HL-60 (cell line): ENCODE data around the gene SPPL2C.

Source experiments
- DNase-seq, 2 experiments: peaks; one replicate each; pipeline ENCODE4 v3.0.0-alpha.2; 2010 to 2020; ENCODE audit warnings: low read depth in 1 of 2, low spot score in 1 of 2
- H3K27ac ChIP-seq: fragments of 250-450 bp; sonication (Bioruptor Pico); replicated peaks from 2 replicates; pipeline ENCODE4 v1.5.1; 2020; ENCODE audit warnings: mild to moderate bottlenecking, moderate library complexity
- H3K27me3 ChIP-seq: fragments of 250-450 bp; sonication (Bioruptor Pico); 2 replicates; pipeline ENCODE4 v1.5.1; 2021; ENCODE audit warnings: mild to moderate bottlenecking, moderate library complexity; ENCODE audit not compliant: insufficient read depth, poor library complexity, severe bottlenecking
- H3K4me3 ChIP-seq: replicated peaks from 2 replicates; pipeline ENCODE4 v1.5.1; 2011; ENCODE audit warnings: mild to moderate bottlenecking, control low read depth, low read length; ENCODE audit not compliant: insufficient read depth
- GABPA ChIP-seq: IDR thresholded peaks from 2 replicates; pipeline ENCODE4 v1.6.1; 2012; ENCODE audit warnings: low read depth
- POLR2AphosphoS5 ChIP-seq: IDR thresholded peaks from 2 replicates; pipeline ENCODE4 v1.6.1; 2012; ENCODE audit warnings: low read depth
- SPI1 ChIP-seq: IDR thresholded peaks from 2 replicates; pipeline ENCODE4 v1.6.1; 2012; ENCODE audit warnings: low read depth, mild to moderate bottlenecking, borderline replicate concordance
- TF ChIP-seq, protein P1 (sequence below): IDR thresholded peaks from 2 replicates; pipeline ENCODE4 v1.6.1; 2012; ENCODE audit warnings: low read depth; ENCODE audit not compliant: insufficient replicate concordance
- TF ChIP-seq, protein P2 (sequence below): IDR thresholded peaks from one replicate; pipeline ENCODE4 v1.5.1; 2011; ENCODE audit warnings: low read length, control low read depth, inconsistent platforms; ENCODE audit not compliant: insufficient read depth

SPPL2C gene

DNA sequence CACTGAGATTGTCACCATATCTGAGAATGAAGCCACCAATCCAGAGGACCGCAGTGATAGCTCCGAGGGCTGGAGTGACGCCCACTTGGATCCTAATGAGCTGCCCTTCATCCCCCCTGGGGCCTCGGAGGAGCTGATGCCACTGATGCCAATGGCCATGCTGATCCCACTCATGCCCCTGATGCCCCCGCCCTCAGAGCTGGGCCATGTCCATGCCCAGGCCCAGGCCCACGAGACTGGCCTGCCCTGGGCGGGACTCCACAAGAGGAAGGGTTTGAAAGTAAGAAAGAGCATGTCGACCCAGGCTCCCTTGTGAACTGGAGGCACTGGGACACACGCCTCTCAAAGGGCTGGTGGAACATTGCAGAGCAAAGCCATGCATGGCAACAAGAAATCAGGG, 2.0 kb downstream of the SPPL2C start:
- H3K27me3 ChIP-seq: no peaks in the 10 kb centered on the region
- H3K27ac ChIP-seq: no peak overlapping the region
- DNase-seq: no peak
- TF ChIP-seq, protein P1, sequence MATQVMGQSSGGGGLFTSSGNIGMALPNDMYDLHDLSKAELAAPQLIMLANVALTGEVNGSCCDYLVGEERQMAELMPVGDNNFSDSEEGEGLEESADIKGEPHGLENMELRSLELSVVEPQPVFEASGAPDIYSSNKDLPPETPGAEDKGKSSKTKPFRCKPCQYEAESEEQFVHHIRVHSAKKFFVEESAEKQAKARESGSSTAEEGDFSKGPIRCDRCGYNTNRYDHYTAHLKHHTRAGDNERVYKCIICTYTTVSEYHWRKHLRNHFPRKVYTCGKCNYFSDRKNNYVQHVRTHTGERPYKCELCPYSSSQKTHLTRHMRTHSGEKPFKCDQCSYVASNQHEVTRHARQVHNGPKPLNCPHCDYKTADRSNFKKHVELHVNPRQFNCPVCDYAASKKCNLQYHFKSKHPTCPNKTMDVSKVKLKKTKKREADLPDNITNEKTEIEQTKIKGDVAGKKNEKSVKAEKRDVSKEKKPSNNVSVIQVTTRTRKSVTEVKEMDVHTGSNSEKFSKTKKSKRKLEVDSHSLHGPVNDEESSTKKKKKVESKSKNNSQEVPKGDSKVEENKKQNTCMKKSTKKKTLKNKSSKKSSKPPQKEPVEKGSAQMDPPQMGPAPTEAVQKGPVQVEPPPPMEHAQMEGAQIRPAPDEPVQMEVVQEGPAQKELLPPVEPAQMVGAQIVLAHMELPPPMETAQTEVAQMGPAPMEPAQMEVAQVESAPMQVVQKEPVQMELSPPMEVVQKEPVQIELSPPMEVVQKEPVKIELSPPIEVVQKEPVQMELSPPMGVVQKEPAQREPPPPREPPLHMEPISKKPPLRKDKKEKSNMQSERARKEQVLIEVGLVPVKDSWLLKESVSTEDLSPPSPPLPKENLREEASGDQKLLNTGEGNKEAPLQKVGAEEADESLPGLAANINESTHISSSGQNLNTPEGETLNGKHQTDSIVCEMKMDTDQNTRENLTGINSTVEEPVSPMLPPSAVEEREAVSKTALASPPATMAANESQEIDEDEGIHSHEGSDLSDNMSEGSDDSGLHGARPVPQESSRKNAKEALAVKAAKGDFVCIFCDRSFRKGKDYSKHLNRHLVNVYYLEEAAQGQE: no peak
- no peak for TF ChIP-seq SPI1
- TF ChIP-seq POLR2AphosphoS5: no peak
- TF ChIP-seq GABPA: no peak
- TF ChIP-seq, protein P2, sequence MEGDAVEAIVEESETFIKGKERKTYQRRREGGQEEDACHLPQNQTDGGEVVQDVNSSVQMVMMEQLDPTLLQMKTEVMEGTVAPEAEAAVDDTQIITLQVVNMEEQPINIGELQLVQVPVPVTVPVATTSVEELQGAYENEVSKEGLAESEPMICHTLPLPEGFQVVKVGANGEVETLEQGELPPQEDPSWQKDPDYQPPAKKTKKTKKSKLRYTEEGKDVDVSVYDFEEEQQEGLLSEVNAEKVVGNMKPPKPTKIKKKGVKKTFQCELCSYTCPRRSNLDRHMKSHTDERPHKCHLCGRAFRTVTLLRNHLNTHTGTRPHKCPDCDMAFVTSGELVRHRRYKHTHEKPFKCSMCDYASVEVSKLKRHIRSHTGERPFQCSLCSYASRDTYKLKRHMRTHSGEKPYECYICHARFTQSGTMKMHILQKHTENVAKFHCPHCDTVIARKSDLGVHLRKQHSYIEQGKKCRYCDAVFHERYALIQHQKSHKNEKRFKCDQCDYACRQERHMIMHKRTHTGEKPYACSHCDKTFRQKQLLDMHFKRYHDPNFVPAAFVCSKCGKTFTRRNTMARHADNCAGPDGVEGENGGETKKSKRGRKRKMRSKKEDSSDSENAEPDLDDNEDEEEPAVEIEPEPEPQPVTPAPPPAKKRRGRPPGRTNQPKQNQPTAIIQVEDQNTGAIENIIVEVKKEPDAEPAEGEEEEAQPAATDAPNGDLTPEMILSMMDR: no peak
- no peak overlapping the region for H3K4me3 ChIP-seq

DNA sequence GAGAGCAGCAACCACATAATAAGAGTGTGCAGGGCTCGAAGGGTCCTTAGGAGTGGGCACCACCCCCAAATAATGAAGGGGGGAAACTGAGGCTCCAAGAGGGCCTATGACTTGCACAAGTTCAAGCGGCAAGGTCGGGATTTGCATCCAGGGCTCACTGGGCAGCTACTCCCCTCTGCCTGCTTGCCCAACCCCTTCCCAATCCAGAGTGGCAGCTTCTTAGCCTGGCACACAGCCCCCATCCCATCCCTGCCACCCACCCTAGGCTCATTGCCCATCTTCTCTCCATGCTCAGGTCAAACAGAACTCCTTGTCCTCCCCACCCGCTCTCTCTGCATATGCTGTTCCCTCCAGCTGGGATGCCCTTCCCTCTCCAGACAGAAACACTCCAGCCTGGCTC, 2.4 kb downstream of the SPPL2C start:
- no peak overlapping the region for H3K27ac ChIP-seq
- DNase-seq: no peak
- TF ChIP-seq GABPA (no peak), POLR2AphosphoS5 (no peak), SPI1 (no peak)
- TF ChIP-seq, protein P2: no peak
- TF ChIP-seq, protein P1: no peak
- peaks cover 1% of the 10 kb centered on the region for H3K27me3 ChIP-seq
- no peak overlapping the region for H3K4me3 ChIP-seq

DNA sequence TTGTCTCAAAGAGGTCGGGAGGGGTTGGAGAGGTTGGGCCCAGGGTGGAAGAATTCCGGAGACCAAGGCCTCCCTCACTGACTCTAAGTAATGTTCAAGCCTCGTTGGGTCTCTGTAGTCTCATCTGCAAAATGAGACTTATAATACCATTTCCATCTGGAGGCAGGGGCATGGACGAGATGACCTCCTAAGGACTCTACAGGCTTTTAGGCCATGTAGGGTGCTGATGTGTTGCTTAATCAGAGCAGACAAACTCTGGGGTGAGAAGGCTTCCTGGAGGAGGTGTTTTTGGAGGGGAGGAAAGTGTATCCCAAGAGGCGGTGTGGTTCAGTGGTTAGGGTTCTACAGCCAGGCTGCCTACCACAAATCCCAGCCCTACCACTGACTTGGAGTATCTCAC, 3.1 kb downstream of the SPPL2C start:
- TF ChIP-seq SPI1 (no peak), GABPA (no peak), POLR2AphosphoS5 (no peak)
- TF ChIP-seq, protein P2: no peak
- H3K27me3 ChIP-seq: peaks cover 4% of the 10 kb centered on the region
- no peak for DNase-seq
- H3K27ac ChIP-seq: no peak overlapping the region
- H3K4me3 ChIP-seq: no peak overlapping the region

DNA sequence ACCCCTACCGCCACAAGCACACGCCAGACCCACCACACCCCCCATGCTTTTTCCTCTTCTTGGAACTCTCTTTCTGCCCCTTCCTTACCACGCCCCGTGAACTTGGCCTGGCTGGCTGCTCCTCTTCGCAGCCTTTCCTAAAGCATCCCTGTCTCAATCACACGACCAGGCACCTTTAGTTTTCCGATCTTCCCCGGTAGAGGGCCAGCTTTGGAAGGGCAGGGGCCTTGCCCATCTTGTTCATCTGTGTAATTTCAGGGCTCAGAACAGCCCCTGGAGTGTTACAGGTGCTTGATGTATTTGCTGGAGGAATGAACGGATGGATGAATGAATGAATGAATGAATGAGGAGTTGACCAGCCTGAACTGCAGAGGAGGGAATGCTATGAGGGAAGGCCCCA, 3.7 kb downstream of the SPPL2C start:
- Histone ChIP-seq H3K27ac (no peak overlapping the region), H3K27me3 (peaks cover 4% of the 10 kb centered on the region), H3K4me3 (no peak overlapping the region)
- TF ChIP-seq SPI1: no peak
- no peak for TF ChIP-seq POLR2AphosphoS5
- TF ChIP-seq GABPA: no peak
- TF ChIP-seq, protein P1: no peak
- TF ChIP-seq, protein P2: no peak
- no peak for DNase-seq
